HG03045 (cell line): ENCODE data around the gene CEP135.
A peak's percentile ranks its signal among the peaks of the same experiment; 100 is the strongest.

ENCODE experiments used
- ATAC-seq: cut with Tn5 transposase; IDR thresholded peaks from one replicate; pipeline ENCODE4 v1.9.1; 2021; ENCODE audit warnings: mild to moderate bottlenecking, moderate library complexity; ENCODE audit not compliant: unreplicated experiment

Gene CEP135

GRCh38 chr4:56003606-56004005 is 54.9 kb downstream of the CEP135 start:
- ATAC-seq = no peak

GRCh38 chr4:56004235-56004634 is 55.5 kb downstream of the CEP135 start:
- ATAC-seq = no peak

GRCh38 chr4:56007154-56007553 is 58.4 kb downstream of the CEP135 start:
- no peak for ATAC-seq

GRCh38 chr4:56008206-56008605 is 59.5 kb downstream of the CEP135 start:
- no peak for ATAC-seq

DNA sequence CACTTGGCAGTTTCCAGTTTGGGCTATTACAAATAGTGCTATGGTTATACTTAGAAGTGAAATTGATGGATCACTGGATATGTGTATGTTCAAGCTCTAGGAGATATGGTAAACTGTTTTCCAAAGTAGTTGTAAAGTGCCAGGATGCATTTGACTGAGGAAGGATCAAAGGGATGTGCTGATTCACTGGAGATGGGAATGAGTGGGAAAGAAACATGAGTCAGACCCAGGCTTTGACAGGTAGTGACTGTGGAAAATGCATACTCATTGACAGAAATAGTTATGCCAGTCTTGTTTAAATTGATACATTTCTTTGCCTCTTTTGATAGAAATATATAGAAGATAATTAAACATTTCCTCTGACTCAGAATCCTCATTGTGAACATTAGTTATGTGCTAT is 77.9 kb downstream of the CEP135 start:
- ATAC-seq = no peak

DNA sequence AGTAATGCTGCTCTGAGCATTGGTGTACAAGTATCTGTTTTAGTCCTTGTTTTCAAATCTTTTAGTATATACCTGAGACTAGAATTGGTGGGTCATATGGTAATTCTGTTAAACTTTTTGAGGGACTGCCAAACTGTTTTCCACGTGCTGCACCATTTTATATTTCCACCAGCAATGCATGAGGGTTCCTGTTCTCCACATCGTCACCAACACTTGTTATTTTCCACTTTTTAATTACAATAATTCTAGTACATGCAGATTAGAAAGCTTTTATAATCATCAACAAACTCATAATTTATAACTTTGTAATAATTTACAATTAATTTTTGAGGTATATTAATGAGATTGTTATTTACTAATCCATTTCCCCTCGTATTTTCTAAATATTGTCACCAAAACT is 79.4 kb downstream of the CEP135 start:
- ATAC-seq = no peak

DNA sequence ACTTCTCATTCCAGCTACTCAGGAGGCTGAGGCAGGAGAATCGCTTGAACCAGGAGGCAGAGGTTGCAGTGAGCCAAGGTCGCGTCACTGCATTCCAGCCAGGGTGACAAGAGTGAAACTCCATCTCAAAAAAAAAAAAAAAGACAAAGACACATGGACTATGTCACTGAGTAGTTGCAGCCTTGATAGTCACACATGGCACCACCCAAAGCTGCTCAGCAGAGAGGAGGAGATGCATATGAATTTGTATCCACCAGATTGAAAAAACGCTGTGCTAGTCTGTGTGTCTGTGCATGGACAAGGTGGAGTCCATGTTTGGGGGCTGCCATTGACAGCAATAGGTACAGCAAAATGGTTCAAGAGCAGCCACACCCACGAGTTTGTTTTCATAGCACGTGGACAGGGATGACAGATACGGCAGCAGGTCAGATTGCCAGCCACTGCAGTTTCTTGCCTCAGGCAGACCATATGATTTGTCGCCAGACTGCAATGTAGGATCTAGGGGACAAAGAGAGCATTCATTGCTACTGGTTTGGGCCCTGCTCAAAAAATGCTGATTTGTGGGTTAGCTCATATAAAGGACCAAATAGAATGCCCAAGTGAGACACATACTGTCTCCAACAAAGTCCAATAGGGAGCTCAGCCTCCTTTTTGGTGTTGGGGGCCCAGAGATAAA is 89.9 kb downstream of the CEP135 start:
- no peak for ATAC-seq

DNA sequence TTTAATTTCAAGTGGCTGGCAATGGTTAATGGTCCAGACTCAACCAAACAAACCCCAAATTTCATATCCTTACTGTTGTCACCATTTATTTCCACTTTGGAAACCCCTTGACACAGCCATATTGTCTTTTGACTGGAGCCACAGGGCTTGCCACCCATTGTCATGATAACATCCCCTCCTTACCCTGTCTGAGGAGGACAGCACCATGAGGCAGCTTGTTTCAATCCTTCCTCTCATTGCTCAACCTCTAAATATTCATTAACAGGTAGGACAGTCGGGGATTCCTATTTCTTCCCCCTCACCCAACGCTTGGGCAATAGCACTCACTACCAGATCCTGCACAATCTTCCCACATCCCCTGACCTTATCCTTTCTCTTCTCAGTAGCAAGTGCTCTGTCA is 92.1 kb downstream of the CEP135 start:
- ATAC-seq = no peak

GRCh38 chr4:56042225-56042624 is 93.5 kb downstream of the CEP135 start:
- ATAC-seq = no peak

- ATAC-seq = no peak
These were observed 99.6 kb downstream of the CEP135 start for GRCh38 chr4:56048383-56048701.

DNA sequence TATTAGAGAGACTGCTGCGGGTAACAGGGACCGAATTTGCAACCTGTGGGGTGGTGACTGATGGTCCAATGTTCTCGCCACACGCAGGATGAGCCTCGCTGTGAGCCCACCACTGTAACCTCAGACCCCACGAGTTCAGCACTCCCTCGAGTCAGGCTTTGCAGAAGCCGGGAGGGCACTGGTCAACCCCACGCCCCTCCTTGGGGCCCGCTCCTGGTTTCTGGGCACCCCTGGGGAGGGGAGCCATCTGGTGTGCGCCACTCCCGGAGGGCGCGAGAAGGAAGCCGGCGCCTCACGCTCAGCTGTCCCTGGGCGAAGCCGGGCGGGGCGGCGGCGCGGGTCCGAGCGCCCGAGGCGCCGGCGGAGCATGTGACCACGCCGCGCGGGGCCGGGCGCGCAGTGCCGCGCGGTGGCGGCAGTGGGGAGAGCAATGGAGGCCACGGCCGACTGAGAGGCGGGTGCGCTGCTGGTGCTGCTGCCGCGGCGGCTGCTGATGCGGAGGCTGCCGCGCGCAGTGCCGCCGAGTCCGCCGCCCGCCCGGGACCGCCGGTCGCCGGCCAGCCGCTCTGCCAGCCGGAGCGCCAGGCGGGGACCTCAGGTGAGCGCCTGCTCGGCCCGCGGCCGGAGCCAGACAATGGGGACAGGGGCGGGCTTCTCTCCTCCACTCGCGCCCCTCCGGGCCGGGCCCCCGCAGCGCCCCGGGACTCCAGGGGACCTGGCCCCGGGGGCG is 100.1 kb downstream of the CEP135 start:
- ATAC-seq = peak; percentile 95

GRCh38 chr4:56050625-56051024 is 101.9 kb downstream of the CEP135 start:
- ATAC-seq = no peak

DNA sequence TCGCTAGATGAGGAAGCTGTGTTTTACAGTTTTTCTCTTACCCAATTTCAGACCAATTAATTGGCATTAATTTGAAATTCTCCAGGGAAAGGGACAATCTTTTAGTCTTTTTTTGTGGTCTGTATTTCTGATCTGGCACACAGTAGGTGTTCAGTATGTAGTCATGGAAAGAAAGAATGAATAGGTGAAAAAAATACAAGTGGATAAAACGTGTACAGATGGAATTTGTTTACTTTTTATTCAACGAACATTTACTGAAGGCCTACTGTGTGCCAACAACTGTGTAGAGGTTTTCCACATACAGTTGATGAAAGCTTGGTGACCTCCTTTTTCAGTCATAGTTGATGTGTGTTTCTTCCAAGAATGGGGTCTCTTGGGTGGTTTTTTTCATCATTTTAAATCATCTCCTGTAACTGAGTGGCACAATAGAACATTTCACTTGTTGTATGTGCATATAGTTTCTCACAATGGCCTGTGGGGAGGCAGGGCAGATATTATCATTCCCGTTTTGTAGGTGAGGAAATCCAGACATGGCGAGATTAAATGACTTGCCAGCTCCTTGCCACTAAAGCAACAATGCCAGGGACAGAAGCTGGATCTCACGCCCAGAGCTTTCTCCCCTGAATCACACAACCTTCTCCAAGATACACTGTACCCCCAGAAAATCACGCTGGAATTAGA is 102.4 kb downstream of the CEP135 start:
- ATAC-seq = no peak

GRCh38 chr4:56051710-56052075 is 102.9 kb downstream of the CEP135 start:
- ATAC-seq = no peak

DNA sequence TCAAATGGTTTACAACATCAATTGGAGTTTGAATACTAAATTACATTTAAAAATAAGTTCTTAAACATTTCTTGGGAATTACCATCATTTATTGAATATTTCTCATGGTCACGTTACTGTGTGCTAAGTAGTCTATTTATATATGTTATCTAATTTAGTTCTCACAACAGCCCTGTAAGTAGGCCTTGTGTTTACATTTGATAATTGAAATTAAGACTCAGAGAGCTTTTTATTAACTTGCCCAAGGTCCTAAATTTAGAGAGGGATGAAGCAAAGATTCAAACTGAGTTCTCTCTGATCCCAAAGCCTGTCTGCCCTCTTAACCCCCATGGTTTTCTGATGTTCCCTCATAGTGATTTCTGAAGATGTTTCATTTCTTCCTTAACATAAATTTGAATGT is 103.7 kb downstream of the CEP135 start:
- ATAC-seq = no peak

DNA sequence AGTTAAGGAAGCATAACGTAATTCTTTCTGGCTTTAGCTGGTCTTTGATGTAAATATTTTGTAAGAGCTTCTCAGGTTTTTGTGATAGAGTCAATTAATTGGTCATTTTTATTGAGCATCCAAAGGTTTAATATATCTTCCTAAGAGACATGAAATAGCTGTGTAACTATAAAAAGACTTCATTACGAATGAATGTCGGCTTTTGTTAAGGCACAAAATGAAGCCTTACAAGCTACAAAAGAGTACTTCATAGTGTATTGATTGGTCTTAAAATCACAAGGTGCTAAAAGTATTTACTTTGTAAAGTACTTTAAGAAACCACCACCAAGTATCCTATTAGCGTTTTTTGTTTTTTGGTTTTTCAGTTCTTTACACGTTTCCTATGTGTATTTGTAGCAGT is 104.2 kb downstream of the CEP135 start:
- no peak for ATAC-seq

- no peak for ATAC-seq
These were observed 106.6 kb downstream of the CEP135 start for GRCh38 chr4:56055027-56055977.

DNA sequence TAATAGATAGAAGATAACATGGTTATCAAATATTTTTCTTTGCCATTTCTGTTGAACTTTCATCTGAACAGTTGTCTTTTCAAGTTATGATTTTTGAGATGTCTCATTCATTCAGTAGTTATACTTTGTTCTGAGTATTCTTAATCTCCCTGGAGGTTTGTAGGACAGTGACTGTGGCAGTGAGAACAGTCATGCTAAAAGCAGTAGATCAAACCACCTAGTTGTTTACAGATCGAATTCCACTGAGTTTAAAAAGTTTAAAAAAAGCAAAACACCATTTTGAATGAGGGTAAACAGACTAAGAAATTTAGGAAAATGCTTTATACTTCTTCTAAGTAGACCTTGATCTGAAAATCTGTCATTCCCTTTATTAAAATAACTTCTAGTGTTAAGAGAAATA is 107.2 kb downstream of the CEP135 start:
- ATAC-seq = no peak

GRCh38 chr4:56058555-56058954 is 109.8 kb downstream of the CEP135 start:
- no peak for ATAC-seq

DNA sequence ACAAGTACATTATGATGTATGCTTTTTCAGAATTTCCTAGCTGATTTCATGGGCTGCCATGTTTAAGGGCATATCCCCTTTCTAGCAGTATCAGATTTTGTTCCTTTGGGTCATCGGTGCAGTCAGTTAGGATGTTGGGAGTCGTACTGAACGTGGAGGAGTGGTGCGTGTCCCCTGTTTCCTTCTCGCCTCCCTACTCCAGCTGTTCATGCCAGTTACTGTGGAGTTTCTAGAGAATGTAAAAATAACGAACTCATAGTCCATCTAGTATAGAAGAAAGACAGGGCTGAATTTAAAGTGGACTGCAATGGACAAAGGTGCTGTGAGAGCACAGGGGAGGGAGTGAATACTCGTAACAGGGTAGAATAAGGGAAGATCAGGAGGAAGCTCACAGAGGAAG is 111.3 kb downstream of the CEP135 start:
- no peak for ATAC-seq

DNA sequence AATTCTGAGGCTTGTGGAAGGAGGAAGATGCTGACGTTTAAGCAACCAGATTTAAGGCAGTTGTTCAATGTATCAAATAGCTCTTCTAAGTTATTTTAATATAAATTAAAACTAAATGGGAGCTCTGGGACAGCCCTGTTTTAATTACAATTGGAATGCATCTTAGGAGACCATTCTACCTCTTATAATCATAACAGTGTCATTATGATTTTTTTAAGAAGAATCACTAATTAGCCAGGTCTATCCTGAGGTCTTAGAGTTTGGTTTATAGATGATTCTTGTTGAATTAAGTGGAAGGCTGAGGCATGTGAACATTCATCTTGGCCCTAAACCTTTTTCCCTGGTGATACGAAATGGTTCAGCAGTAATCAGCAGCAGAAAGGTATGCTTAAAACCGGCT is 113.4 kb downstream of the CEP135 start:
- no peak for ATAC-seq
